GM12872 (cell line): ENCODE results near the gene E2F3.

ENCODE experiments used
- TF ChIP-seq, protein P1 (sequence below): IDR thresholded peaks from 3 replicates; pipeline ENCODE4 v1.5.1; 2011; ENCODE audit warnings: low read depth, mild to moderate bottlenecking, low read length, moderate library complexity; ENCODE audit not compliant: insufficient read depth

The E2F3 gene

DNA sequence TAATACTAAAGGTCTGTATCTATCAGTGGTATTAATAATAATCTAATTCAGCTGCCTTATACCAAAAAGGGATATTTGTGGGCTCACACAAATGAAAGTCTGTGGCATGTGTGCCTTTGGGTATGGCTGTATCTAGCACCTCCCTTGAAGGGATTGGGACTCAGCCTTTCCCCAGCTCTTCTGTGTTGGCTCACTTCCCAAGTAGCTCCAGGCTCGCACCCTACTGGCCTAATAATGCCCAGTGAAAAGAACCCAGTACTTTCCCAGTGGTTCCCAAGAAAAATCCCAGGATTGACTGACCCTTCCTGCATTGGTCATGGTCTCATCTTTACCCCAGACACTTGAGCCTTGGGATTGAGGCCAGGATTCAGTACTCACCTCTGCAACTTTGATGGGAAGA is 71.8 kb downstream of the E2F3 start:
- TF ChIP-seq, protein P1, sequence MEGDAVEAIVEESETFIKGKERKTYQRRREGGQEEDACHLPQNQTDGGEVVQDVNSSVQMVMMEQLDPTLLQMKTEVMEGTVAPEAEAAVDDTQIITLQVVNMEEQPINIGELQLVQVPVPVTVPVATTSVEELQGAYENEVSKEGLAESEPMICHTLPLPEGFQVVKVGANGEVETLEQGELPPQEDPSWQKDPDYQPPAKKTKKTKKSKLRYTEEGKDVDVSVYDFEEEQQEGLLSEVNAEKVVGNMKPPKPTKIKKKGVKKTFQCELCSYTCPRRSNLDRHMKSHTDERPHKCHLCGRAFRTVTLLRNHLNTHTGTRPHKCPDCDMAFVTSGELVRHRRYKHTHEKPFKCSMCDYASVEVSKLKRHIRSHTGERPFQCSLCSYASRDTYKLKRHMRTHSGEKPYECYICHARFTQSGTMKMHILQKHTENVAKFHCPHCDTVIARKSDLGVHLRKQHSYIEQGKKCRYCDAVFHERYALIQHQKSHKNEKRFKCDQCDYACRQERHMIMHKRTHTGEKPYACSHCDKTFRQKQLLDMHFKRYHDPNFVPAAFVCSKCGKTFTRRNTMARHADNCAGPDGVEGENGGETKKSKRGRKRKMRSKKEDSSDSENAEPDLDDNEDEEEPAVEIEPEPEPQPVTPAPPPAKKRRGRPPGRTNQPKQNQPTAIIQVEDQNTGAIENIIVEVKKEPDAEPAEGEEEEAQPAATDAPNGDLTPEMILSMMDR = no peak

DNA sequence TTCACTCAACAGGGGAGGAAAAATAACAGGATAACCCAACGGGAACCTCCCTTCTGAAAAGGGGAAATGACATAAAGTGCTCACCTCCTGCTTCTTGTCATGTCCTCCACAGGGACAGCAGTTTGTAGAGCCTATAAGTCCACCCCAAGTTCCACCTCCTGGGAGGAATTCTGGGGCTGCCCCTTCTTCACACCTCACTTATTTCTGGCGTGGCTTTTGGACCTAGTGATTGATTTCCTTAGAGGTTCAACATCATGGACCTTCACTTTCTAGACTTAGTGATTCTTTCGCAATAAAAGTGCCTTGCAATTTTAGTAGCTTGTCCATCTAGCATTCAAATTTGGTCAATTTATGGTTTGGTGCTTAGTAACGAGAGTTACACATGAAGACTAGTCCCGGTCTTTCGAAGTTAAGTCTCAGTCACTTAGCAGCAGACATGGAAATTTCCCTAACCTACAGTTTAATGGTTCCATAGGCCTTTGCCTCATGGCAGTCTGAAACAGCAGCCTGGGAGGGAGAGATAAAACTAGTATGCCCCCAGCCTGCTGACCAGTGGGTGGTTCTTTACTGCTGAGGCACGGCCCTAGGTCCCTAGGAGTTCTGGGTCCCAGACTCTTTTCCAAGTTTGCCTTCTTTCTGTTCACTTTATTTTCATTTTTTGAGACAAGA is 73.3 kb downstream of the E2F3 start:
- TF ChIP-seq, protein P1 = no peak

DNA sequence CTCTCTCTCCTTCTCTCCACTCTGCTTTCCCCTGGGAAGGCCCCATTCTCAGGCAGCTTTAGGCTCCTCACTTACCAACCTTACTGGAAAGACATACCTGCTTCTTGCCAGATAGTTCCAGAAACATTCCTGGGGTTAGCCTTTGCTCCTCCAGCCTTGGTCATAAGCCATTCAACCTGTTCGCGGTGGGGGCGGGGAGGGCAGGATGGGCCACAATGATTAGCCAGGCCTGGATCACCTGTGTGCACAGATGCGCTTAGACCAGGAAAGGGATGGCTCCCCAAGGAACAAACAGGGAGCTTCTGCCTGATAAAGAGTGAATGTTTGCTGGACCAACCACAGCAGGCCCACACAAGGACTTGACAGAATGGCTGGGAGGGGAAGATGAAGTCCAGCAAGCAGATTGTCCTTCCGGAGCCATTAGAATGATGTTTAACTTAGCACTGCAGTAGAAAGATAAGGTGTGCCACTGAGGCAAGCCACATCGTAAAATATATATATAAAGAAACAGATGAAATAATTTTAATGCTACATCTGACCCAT is 74.9 kb downstream of the E2F3 start:
- TF ChIP-seq, protein P1 = no peak

DNA sequence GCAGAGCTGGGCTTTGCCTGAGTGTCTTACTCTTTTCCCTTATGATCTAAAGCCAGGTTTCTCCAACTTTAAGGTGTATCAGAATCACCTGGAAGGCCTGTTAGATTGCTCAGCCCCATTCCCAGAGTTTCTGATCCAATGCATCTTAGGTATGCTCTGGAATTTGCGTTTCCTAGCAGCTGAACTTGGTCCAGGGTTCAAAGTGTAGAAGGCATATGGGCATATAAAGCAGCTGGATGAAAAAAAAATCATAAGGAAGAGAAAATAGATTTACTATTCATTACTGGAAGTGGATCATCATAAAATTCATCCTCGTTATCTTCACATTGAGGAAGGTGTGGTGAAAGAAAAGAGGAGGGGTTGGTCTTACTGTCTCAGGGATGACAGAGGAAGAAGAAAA is 75.8 kb downstream of the E2F3 start:
- TF ChIP-seq, protein P1 = no peak

DNA sequence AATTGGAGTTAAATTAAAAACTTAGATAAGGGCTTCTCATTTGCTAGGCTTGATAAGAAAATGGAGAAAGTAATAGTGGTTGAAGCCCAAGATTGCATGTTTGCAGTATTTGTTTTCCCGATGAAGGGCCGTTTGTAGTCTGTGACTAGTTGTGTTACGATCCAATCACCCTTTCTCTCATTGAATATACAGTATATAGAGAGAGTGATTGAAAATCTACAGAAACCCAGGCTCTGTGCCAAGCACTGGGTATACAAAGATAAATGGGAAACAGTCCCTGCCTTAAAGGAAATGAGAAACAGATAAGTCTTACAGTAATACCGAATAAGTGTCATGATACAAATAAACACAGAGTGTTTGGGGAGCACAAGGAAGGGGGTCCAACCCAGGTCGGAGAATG is 77.4 kb downstream of the E2F3 start:
- TF ChIP-seq, protein P1 = no peak

DNA sequence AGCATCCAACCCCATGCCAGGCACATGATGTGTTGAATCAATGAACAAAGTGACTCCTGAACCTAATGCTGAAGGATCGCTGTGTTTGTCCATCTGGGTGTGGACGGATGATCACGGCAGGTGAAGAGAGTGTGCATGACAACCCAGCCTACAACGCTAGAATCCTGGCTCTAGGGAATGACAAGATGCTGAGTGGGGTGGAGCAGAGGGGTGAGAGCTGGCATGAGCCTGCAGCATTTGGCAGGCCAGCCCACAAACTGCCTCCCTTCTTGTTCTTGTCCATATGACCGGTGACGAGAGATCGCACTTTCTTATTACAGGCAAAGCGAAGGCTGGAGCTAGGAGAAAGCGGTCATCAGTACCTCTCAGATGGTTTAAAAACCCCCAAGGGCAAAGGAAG is 77.8 kb downstream of the E2F3 start:
- TF ChIP-seq, protein P1 = no peak

DNA sequence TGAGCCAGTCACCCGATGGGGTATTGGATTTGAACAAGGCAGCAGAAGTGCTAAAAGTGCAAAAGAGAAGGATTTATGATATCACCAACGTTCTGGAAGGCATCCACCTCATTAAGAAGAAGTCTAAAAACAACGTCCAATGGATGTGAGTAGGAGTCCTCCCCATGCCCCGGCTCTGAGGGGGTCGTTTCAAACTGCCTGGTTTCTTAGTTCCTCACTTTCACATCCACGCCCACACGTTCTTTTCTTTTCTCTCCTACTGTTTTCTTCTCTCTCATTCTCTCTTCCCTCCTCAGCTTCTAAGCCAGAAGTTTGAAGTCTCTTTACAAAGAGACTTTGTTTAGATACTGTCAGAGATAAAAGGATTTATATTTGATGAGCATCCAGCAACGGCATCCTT is 79.6 kb downstream of the E2F3 start:
- TF ChIP-seq, protein P1 = no peak
